ENCODE results near the gene SHC1. TPM values are rescaled to one million over a fixed set of nuclear protein-coding genes. Genes with fewer than 3 reads are reported as not detected.
A peak's percentile ranks its signal among the peaks of the same experiment; 100 is the strongest.

SHC1 gene
- total RNA-seq, 1 donor, result 59.5 TPM

DNA sequence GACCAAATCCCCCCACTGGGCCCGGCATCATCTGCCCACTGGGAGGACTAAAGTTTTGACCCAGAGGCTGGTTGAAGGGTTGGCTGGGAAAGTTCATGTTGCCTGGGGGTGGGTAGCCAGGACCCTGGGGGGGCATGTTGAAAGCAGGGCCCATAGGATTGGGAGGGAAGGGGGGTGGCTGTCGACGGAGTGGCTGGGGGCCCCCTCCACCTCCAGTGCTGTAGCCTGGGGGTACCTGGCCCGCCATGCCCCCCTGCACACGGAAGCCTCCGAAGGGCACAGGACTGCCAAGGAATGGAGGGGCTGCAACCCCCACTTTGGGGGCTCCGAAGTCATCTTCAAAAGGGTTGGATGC is 11.1 kb downstream of the SHC1 start:
- DNase-seq (ENCODE audit: low read depth in 2 of 3, low spot score in 2 of 3), result no peak

DNA sequence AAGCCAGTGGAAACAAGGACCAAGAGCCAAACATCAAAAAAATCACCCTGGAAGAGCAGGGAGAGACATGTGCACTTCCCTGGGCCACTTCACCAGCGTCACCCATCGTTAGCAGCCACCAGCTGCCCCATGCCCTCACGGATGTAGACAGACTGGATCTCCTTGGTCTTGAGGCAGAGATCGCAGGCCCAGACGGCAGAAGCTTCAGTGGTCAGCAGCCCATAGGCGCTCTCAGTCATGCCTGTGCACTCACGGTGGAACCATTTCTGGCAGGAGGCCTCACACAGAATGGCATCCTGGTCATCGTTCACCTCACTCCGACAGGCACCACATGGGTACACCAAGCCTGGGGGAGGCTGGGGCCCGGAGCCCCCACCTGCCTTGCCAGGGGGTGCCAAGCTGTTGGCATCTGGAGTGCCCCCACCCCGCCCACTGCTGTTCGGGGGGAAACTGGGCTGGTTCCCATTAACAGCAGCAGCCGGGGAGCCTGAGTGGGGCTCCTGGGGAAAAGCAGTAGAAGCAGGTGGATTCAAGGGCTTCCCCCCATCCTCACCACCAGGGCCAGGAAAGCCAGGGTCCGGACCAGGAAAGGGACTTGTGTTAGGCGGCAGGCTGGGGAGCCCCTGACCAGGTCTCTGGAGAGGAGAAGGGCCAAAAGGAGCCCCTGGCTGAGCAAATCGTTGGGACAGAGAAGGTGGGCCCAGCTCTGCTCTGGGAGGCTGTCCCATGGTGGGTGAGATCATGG is 11.7 kb downstream of the SHC1 start:
- no peak for DNase-seq (ENCODE audit: low read depth in 2 of 3, low spot score in 2 of 3)

DNA sequence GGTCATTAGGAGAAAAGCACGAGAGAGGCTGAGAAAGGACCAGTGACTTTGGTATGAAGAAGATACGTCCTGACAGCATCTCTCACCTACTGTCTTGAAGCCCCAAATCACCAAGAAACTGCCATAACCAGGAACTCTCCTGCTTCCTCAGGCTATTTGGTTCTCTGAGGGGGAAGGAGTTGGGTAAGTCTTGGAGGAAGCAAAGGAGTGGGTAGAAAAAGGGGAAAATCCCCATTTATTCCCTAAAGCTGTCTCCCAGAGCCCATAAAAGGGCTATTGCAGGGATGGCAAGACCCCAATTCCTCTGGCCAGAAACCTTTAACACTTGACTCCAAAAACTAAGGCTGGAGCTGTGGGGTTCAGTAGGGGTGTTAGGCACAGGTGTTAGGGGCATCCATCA is 12.5 kb downstream of the SHC1 start:
- no peak for DNase-seq (ENCODE audit: low read depth in 2 of 3, low spot score in 2 of 3)

DNA sequence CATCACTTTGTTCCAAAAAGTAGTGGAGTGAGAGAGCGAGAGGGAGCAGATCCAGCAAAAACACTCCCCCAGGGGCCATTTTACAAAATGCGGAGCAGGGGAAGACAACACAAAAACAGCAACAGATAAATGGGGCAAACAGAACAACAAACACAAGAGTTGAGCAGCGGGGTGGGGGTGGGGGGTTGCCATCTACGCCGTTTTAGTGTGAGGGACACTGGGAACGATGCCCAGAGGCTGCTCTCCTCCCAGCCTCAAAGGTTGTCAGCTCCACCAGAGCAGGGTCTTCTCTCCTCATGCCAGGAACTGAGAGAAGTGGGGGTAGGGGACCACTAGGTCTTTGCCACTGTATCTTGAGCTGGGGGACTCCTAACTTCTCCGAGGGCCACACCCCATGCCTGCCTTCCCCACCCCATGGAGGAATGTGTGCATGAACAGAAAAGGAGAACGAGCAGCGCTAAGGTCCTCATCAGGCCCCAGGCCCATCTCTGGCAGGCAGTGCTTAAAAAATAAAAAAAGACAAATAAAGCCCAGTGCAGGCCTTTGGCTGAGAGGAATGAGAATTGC is 13.4 kb downstream of the SHC1 start:
- DNase-seq (ENCODE audit: low read depth in 2 of 3, low spot score in 2 of 3), result no peak

DNA sequence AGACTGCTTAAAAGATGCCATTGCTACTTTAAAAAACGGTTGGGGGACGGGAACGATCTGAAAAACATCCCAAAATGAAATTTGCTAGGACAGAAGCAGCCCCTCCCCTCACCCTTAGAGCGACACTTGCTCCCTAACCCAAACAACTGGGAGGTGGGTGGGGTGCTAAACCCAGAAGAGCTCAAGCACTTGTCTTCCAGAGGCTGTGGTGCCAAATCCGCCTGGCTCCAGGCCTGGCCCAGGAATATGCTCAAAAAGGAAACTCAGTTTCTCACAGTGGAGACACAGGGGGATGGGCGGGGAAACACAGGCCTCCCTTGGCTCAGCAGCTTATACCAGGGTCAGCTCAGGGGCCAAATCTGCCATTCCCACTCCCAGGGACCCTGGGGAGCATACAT is 14.0 kb downstream of the SHC1 start:
- no peak for DNase-seq (ENCODE audit: low read depth in 2 of 3, low spot score in 2 of 3)

DNA sequence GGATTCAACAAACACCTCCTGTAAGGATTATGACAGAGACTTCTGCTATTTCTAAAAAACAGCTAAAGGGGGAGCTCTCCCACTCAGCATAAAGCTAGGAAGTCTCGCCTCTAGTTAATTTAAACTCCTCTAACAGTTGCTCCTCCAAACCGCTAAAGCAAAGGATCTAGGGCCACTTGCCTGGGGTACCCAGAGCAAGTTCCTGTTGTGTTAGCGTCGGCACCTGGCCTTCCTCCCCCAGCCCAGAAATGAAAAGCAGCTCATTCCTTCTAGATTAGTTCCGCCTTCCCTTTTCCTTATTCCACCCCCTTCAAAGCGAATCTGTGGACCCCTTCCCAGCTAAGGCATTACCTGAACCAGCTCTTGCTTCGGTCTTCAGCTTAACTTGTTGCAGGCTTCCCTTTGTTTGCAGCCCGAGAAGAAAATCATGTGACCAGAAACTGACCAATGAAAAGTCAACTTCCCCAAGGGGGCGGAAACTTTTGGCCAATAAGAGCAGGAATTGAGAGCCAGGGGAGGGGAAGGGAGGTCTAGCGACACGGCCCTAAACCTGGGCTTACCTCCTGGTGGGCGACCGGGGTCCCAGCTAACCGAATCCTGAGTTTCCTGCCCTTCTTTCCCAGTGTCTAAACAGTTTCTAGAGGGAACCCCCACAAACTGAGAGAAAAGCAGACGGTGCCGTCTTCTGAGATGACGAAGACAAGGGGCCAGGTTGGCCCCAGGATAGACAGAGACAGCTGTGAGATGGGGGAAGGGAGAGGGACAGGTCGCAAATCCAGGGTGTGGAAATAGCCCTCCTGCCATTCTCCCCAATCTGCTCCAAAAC is 14.6 kb downstream of the SHC1 start, which contains the start of gene PBXIP1:
PBXIP1 (minus strand) TSS at position 382 of the 826 bp plus-strand sequence. CDS start 2,378 bp downstream, outside the sequence.
- peak; percentile 72 to 97 (median 89) for DNase-seq (ENCODE audit: low read depth in 2 of 3, low spot score in 2 of 3)

DNA sequence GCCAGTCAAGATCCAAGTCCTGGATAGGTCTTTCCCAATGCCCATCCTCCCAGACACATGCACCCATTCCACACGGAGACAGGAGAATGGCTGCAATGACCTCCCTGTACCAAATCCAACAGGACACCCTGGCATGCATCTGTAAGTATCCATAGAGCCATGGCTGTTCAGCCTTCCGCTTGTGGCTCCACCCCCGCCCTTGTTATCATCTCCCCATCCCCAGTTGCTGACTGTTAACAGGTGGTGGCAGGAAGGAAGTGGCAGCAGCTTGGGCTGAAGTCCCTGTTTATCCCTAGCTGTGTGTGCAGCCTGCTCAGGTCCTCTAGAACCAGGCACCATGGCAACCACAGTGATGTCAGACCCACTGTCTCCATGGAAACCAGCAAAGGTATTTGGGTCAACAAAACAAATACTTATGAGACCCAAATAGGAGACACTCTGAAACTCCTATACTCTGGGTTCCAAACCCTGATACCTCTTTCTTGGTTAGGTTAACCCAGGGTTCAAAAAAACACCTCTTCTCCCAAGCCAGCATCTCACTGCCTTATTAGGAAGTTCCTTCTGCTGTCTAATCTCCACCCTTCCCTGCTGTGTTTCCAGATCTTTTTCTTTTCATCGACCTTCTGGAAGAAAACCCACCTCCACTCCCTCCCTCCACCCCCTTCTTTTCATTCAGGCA is 15.4 kb downstream of the SHC1 start:
- DNase-seq (ENCODE audit: low read depth in 2 of 3, low spot score in 2 of 3), result peak; percentile 92 to 98 (median 94)

DNA sequence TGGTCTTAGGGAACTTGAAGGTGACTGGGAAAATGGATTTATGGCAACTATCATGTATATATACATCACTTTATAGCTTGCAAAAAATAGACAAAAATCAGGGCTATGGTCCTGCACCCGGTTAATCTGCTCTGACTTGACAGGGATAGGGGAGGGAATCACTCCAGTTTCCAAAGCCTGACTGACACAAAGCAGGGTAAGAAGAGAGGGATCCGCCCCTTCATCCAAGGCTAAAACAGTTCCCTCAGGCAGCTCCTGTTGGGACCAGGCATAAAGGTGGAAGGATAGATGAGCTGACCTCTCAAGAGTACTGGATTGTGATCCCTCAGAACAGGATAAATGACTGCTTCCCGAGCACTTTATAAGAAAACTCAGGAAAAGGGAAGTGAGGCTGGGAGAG is 16.0 kb downstream of the SHC1 start:
- DNase-seq (ENCODE audit: low read depth in 2 of 3, low spot score in 2 of 3), result no peak

DNA sequence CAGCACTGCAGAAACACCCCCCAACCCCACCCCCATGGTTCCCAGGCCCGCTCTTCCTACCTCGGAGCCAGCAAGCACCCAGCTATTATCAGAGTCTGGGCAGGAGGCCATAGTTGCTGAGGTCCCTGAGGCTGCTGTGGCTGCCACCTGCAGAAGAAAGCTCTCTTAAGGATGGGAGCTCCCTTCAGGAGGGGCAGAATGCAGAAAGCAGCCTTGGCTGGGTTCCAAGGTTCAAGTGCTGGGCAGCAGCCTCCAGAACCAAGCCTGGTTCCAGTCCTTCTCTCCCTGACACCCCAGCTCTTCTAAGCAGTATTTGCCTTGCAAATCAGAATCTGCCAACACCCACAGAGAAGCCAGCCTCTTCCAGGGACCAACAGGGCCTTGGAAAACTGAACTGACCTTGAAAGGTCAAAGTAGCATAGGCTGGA is 16.9 kb downstream of the SHC1 start:
- DNase-seq (ENCODE audit: low read depth in 2 of 3, low spot score in 2 of 3), result no peak

DNA sequence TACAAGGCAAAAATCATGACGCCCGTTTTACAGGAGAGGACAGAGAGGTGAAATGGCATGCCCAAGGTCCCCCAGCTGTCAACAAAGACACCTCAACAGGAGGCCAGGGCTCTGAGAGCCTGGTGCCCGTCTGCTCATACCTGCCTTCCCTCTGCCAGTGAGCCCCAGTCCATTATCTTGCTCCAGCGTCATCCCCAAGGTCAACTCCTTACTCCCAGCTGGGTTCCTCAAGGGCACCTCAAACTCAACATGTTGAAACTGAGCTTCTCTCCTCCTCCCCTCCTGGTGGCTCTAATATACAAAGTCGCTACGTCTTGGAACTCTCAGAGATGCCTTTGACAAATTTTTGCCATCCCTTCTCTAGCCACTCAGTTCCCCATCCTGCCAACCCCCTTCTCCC is 17.9 kb downstream of the SHC1 start:
- DNase-seq (ENCODE audit: low read depth in 2 of 3, low spot score in 2 of 3), result no peak

DNA sequence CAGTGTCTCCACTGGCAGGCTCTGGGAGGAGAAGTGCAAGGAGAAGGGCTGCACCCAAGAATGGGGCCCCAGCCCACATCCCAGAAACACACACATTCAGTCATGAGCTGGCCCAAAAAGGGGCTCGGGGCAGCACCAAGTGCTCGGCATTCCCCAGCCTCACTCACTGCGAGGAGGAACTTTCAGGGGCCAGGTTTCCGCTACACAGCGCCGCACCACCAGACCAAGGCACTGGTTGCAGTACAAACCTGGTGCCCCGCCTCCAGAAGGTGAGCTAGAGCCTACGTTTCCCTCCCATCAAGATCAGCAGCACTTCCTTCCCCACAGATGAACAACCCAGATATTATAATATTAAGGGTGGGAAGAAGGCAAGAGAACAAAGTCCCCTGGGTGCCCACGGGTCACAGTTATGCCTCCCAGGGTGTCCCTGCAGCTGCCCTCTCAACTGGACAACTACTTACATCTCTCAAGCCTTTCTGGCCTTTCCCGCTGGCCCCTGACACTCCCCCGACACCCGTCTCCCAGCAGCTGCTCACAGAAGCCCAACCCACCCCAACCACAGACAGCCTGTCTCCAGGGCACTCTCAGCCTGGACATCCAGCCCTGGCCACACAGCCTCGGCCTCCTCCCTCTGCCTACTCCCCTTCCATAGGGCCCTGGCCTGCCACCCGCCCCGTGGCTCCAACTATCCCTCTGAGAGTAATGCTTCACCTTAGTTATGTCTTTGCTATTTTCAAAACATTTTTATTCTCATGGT is 18.5 kb downstream of the SHC1 start:
- DNase-seq (ENCODE audit: low read depth in 2 of 3, low spot score in 2 of 3), result peak in 2 of 3 donors; percentile 36 to 55

DNA sequence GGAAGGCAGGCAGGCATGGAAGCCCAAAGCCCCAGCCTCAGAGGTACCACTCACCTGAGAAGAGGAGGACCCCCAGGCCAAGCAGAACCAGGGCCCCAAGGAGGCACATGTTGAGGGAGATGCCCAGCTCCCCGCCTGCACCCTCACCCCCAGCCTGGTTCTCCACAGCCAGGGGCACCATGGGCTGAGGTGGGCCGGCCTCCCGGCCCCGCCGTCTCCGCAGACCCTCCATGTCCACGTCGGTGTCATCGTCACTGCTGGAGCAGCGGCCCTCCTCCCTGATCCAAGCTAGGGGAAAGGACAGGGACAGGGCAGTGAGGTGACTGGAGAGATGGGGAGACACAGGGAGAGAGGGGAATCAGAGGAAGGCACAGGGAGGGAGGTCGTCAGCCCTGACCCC is 22.5 kb downstream of the SHC1 start:
- DNase-seq (ENCODE audit: low read depth in 2 of 3, low spot score in 2 of 3), result no peak

DNA sequence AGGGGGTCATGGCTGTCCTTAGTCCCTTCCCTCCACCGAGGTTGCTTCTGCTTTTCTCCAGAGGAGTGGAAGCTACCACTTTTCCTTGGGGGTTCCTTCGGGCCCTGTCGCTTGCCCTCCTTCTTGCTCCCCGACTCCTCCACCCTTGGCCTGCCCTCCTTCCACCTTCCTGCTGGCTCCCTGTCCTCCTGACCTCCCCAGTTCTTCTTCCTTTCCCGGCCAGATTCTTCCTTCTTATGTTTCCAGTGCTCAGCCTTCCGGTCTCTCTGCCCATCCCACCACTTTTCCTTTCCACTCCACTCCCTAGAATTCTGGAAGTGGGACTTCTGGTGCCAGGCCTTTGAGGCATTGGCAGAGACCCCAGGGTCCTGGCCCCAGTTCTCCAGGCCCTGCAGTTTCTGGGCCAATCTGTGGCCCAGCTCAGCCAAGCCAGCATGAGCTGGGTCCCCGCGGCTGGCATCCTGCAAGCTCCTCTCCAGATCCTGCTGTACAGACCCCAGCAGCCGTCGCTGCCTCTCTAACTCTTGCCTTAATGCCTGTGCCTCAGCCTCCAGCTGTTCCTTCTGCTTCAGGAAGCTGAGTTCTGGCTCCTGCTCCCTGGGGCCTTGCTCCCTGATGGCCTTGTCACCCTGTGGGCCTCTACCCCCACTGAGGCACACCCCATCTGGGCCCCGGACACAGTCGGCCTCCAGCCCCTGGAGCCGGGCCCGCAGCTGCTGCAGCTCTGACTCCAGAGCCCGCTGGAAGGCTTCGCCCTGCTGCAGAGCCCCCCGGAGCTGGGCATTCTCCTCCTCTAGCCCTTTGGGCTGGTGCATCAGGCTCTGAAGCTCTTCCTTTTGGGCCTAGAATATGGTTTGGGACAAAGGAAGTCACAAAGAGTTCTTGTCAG is 24.3 kb downstream of the SHC1 start:
- no peak for DNase-seq (ENCODE audit: low read depth in 2 of 3, low spot score in 2 of 3)

DNA sequence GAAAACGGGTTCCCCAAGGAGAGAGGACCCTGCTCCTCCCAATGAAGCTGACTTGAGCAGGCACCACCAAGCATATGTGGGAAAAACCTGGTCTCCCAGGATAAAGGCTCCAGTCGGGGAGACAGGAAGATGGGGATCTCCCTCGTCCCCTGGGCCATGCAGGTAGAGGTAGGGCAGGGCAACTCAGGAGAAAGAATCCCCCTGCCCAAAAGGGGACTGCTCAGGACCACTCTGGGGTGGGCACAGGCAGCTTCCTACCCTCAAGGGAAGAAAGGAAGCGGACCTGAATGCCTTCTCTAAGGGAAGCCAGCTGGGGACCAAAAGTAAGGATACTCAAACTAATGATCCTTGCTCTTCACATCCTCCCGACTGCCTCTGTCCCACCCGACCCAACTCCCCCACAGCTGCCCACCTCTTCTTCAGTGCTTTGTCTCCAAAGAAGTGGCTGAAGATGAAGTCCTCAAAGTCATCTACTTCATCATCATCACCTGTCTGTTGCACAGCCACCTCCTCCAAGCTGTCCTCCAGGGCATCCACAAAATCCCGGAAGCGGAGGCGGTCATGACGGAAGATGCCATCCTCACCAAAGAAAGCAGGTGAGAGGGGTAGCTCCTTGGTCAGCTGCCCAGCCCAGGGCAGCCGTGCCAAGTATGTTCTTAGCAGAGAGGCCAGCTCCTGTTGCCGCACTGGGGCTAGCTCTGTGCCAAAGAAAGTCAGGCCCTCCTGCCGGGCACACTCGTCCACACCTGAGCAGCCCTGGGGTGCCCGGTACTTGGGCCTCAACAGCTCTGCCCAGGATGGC is 25.2 kb downstream of the SHC1 start:
- no peak for DNase-seq (ENCODE audit: low read depth in 2 of 3, low spot score in 2 of 3)

DNA sequence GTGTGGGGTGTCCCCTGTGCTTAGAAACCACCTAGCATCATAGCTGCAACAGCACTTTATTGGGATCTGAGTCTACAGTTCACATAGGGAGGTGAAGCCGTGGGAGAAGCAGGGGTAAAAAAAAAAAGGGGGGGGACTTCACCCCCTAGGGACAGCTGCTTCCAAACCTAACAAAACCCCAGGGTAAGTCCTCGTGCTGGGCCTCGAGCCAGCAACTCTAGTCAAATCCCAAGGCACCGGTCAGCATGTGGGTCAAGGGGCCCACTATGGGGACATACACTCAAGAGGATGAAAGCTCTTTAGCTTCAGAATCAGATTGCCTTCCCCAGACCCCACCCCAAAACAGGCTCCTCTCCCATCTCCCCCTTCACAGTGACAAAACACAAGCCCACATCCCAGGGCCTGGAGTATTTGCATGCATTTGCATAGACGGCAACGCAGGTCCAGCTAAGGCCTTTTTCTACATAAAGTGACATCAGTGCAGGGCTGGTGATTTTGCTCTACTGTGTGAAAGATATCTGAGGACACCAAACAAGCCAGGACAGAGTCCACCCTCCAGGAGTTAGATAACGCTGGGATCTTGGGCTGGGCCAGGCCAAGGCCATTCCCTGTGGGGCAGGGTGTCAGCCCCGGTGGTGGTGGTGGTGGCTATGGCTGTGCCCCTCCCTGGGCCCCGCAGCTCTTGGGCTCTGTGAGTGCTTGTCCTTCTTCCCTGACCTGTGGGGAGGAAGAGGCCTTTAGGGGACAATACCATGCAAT is 26.0 kb downstream of the SHC1 start:
- no peak for DNase-seq (ENCODE audit: low read depth in 2 of 3, low spot score in 2 of 3)

DNA sequence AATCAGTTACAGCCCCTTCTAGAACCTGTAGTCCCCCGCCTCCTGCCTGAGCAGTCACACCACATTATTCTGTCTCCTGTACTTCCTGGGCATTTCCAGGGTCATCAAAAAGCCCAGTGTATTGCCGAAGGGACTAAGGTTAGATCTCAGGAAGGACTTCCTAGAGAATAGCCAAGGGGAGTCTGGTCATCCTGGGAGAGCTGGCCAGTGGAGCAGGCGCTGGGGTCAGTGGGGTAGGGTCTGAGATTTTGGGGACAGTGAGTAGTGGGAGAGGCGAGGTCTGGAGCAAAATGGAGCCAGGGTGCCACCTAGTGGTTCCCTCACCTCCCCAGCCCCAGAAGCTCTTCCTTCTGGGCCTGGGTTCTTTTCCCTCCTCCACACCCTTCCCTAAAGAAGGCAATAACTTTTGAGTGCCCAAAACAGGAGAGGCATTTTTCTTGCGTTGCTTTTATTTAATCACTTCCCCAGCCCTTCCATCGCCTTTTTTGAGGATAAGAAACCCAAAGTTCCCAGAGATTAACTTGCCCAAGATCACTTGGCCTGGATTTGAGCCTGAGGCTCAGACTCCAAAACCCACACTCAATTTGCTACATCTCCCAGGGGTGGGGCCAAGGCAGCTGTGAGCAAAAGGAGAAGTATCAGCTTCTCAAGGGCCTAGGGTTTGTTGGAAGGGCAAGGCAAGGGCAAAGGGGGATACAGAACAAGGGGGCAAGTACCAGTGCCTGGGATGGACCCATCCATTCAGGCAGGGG is 26.7 kb downstream of the SHC1 start:
- DNase-seq (ENCODE audit: low read depth in 2 of 3, low spot score in 2 of 3), result peak in 2 of 3 donors; percentile 60 to 81

Data from hematopoietic multipotent progenitor cell (in vitro differentiated cells).